ENCODE measurements around the gene SRR. TPM values are rescaled to one million over a fixed set of nuclear protein-coding genes. Genes with fewer than 3 reads are reported as not detected.
"Not testable (repeated sequence)": the region's sequence is repeated elsewhere in the genome, so short reads cannot be mapped to it uniquely, and the experiment has no call there.

SRR gene
- total RNA-seq (ENCODE audit: unreplicated experiment), result 22.0 TPM
- long read RNA-seq, transcript SRR-201 (8 exons, 2,728 nt), result major isoform, 19 of 23 reads
- long read RNA-seq, partial matches to known transcripts, result 0 of 23 reads
- long read RNA-seq, other reads (novel, unspliced or antisense), result 4 of 23 reads

DNA sequence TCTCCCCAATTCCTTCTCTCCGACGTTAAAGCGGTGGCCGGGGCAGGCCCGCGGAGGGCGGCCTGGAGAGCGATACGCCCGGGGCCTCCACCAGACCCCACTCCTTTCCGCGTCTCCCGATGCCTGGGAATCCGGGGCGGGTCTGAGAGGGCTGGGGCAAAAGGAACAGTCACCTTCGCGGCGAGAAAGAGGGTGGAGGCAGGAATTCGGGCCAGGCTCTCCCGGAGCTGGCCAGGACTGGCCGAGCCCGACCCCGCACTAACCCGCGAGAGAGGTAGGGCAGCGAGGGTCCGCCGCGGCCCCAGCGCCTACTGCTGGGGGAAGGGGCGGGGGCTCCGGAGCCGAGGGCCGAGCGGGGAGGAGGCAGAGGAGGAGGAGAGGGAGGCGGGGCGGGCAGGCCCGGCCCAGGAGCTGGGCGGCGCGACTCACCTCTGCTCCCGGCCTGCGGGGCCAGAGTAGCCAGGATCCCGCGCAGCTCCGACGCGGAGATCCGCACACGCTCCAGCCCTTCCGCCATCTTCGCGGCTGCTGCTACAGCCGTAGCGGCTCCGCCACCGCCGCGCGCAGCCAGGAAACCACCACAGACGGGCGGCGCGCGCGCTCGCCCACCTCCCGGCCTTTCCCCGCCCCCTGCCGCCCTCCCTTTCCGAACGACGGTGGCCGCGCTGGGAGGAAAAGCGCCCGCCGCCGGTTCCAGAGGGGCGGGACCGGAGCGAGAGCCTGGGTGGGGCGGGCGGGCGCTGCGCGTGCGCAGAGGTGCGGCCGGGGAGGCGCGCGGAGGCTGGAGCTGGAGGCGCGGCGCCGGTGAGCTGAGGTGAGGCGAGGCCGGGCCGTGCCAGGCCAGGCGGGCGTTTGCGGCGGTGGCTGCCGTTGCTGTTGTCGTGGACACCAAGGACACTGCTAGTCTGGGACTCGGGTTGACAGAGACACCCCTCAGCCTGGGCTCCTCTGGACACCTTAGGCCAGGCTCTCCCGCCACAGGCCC lies at the start of gene SRR, which contains the start of gene SMG6:
Gene SRR, plus strand, starts transcription at position 747 of the 985 bp plus-strand sequence. CDS start 11,611 bp downstream, outside the sequence.
Gene SMG6, minus strand, starts transcription at position 582 of the 985 bp plus-strand sequence. Its CDS starts 65 bp downstream, at position 517.
- peak within 1 kb of the TSS; percentile 91 for H3K4me3 Mint-ChIP-seq (ENCODE audit: unreplicated experiment)
- TF ChIP-seq CTCF (IDR thresholded peaks at IDR 0.05; ENCODE audit: partially characterized antibody, unreplicated experiment), result no peak
- H3K27ac Mint-ChIP-seq (ENCODE audit: unreplicated experiment), result peak within 1 kb of the TSS; percentile 76
- H3K4me1 Mint-ChIP-seq (ENCODE audit: low read depth, unreplicated experiment), result no peaks in the 10 kb centered on the region
- peaks cover 7% of the 10 kb centered on the region for H3K9me3 Mint-ChIP-seq (ENCODE audit: unreplicated experiment)
- peaks cover 9% of the 10 kb centered on the region for H3K36me3 Mint-ChIP-seq (ENCODE audit: unreplicated experiment)
- peaks cover 5% of the 10 kb centered on the region for H3K27me3 Mint-ChIP-seq (ENCODE audit: unreplicated experiment)
- DNase-seq, result peak; percentile 94

DNA sequence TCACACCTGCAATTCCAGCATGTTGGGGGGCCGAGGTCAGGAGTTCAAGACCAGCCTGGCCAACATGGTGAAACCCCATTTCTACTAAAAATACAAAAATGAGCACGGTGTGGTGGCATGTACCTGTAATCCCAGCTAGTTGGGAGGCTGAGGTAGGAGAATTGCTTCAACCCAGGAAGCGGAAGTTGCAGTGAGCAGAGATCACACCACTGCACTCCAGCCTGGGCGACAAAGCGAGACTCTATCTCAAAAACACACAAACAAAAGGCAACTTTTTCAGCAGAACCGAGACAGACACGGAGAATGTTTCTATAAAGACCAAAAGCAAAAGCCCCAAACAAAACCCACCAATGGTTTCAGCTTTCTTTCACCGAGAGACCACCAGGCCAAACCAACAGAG lies 44.9 kb upstream of the SRR start:
- not testable (repeated sequence) for H3K36me3 Mint-ChIP-seq (ENCODE audit: unreplicated experiment); H3K4me1 Mint-ChIP-seq (ENCODE audit: low read depth, unreplicated experiment); H3K27me3 Mint-ChIP-seq (ENCODE audit: unreplicated experiment); DNase-seq; H3K27ac Mint-ChIP-seq (ENCODE audit: unreplicated experiment); H3K4me3 Mint-ChIP-seq (ENCODE audit: unreplicated experiment); H3K9me3 Mint-ChIP-seq (ENCODE audit: unreplicated experiment)

- H3K9me3 Mint-ChIP-seq (ENCODE audit: unreplicated experiment), result no peaks in the 10 kb centered on the region
- DNase-seq, result no peak
- H3K36me3 Mint-ChIP-seq (ENCODE audit: unreplicated experiment), result peaks cover under 1% of the 10 kb centered on the region
- H3K27me3 Mint-ChIP-seq (ENCODE audit: unreplicated experiment), result no peaks in the 10 kb centered on the region
- H3K27ac Mint-ChIP-seq (ENCODE audit: unreplicated experiment), result peak overlapping the region; percentile 38
- no peak overlapping the region for H3K4me3 Mint-ChIP-seq (ENCODE audit: unreplicated experiment)
- H3K4me1 Mint-ChIP-seq (ENCODE audit: low read depth, unreplicated experiment), result no peaks in the 10 kb centered on the region
- TF ChIP-seq CTCF (IDR thresholded peaks at IDR 0.05; ENCODE audit: partially characterized antibody, unreplicated experiment), result no peak
Observed at GRCh38 chr17:2259769-2260536, 43.8 kb upstream of the SRR start.

DNA sequence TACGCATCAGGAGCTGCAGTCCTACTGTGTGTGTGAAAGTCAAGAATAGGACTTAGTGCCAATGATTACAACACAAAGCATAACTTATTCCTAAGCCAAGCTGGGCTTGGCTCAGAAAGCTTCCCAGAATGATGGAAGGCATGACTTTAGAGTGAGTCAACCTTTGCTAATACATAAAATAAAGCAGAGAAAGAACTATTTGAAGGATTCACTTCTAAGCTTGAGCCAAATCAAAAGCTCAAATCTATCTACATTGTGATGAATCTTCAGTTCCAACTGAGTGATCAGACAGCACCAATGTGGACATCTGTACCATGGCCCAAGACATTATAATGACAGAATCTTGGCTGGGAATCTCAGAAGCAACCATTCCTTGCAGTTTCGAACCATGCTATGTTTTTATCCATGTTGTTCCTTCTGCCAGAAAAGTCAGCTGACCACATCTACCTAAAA lies 41.6 kb upstream of the SRR start:
- no peak overlapping the region for H3K4me3 Mint-ChIP-seq (ENCODE audit: unreplicated experiment)
- no peaks in the 10 kb centered on the region for H3K9me3 Mint-ChIP-seq (ENCODE audit: unreplicated experiment)
- H3K27ac Mint-ChIP-seq (ENCODE audit: unreplicated experiment), result no peak overlapping the region
- TF ChIP-seq CTCF (IDR thresholded peaks at IDR 0.05; ENCODE audit: partially characterized antibody, unreplicated experiment), result no peak
- H3K36me3 Mint-ChIP-seq (ENCODE audit: unreplicated experiment), result no peaks in the 10 kb centered on the region
- no peak for DNase-seq
- no peaks in the 10 kb centered on the region for H3K4me1 Mint-ChIP-seq (ENCODE audit: low read depth, unreplicated experiment)
- no peaks in the 10 kb centered on the region for H3K27me3 Mint-ChIP-seq (ENCODE audit: unreplicated experiment)
